Osteoblast (primary cell): Measurements from ENCODE around the gene TALDO1. TPM values are rescaled to one million over a fixed set of nuclear protein-coding genes. Genes with fewer than 3 reads are reported as not detected.

Experiments used
- DNase-seq: peaks from one replicate; pipeline ENCODE4 v3.0.0; 2011; ENCODE audit warnings: low spot score, mixed read lengths; ENCODE audit not compliant: insufficient read length; ENCODE audit errors: missing footprints
- H2AFZ ChIP-seq: 2 replicates; pipeline ENCODE4 v1.6.0; 2011; ENCODE audit warnings: mild to moderate bottlenecking, low read length
- H3K27ac ChIP-seq: 2 replicates; pipeline ENCODE4 v1.5.1; 2011; ENCODE audit warnings: mild to moderate bottlenecking, low read depth, low read length, moderate library complexity
- H3K27me3 ChIP-seq: 2 replicates; pipeline ENCODE4 v1.6.0; 2012; ENCODE audit warnings: mild to moderate bottlenecking, control low read depth, inconsistent platforms, low read length, moderate library complexity; ENCODE audit not compliant: insufficient read depth
- H3K36me3 ChIP-seq: 2 replicates; pipeline ENCODE4 v1.5.1; 2011; ENCODE audit warnings: mild to moderate bottlenecking, low read length, control low read depth, moderate library complexity; ENCODE audit not compliant: insufficient read depth
- H3K4me1 ChIP-seq: 2 replicates; pipeline ENCODE4 v1.5.1; 2011; ENCODE audit warnings: mild to moderate bottlenecking, low read length, control low read depth, moderate library complexity; ENCODE audit not compliant: insufficient read depth
- H3K4me2 ChIP-seq: 2 replicates; pipeline ENCODE4 v1.6.0; 2011; ENCODE audit warnings: mild to moderate bottlenecking, low read length; ENCODE audit not compliant: insufficient read depth
- H3K4me3 ChIP-seq: fragments of 200-600 bp; sonication (generic); 3 replicates; pipeline ENCODE4 v1.5.1; 2012; ENCODE audit warnings: mild to moderate bottlenecking, low read length, inconsistent platforms; ENCODE audit not compliant: insufficient read depth
- H3K79me2 ChIP-seq: 2 replicates; pipeline ENCODE4 v1.6.0; 2012; ENCODE audit warnings: mild to moderate bottlenecking, low read length, control low read depth, inconsistent platforms; ENCODE audit not compliant: insufficient read depth
- H3K9me3 ChIP-seq: 2 replicates; pipeline ENCODE4 v1.5.1; 2011; ENCODE audit warnings: low read depth, low read length, control low read depth
- H4K20me1 ChIP-seq: 2 replicates; pipeline ENCODE4 v1.6.0; 2012; ENCODE audit warnings: mild to moderate bottlenecking, low read length, control low read depth; ENCODE audit not compliant: insufficient read depth
- total RNA-seq: library from RNA; depleted of rRNA; stranded (reverse); fragments of >200 nt; gene quantifications from 2 replicates; pipeline ENCODE4 v1.2.3, GENCODE V29; 2012
- TF ChIP-seq, protein P1 (sequence below): IDR thresholded peaks from 2 replicates; pipeline ENCODE4 v1.5.1; 2011; ENCODE audit warnings: mild to moderate bottlenecking, low read depth, low read length, moderate library complexity; ENCODE audit errors: extremely low read depth

Gene TALDO1
- total RNA-seq, 1 donor = 204 TPM

DNA sequence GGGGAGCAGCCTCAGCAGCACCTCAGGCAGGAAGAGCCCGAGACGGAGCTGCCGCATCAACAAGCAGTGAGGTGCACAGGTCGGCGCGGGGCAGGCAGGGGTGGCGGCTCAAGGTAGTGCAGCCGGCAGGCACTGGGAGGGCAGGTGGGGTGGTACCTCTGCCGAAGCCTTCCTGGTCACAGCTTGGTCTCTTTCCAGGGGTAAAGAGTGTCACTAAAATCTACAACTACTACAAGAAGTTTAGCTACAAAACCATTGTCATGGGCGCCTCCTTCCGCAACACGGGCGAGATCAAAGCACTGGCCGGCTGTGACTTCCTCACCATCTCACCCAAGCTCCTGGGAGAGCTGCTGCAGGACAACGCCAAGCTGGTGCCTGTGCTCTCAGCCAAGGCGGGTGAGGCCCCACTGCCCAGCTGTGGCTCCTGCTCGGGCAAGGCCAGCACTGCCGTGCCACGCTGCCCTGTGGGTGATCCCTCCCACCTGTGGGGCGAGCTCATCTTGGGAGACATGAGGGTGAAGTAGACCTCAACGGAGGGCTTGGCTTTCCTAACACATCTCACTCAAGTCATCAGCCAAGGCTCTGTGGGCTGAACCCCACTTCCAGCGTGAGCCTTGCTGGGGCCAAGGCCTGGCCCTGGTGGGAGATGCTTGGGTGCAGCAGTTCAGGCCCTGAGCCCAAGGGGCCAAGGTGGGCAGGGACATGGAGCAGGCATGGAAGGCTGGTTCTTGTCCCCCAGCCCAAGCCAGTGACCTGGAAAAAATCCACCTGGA is 16.5 kb downstream of the TALDO1 start:
- no peak overlapping the region for H2AFZ ChIP-seq
- no peaks in the 10 kb centered on the region for H3K9me3 ChIP-seq
- DNase-seq = peak; percentile 51
- no peak overlapping the region for H3K4me3 ChIP-seq
- TF ChIP-seq, protein P1, sequence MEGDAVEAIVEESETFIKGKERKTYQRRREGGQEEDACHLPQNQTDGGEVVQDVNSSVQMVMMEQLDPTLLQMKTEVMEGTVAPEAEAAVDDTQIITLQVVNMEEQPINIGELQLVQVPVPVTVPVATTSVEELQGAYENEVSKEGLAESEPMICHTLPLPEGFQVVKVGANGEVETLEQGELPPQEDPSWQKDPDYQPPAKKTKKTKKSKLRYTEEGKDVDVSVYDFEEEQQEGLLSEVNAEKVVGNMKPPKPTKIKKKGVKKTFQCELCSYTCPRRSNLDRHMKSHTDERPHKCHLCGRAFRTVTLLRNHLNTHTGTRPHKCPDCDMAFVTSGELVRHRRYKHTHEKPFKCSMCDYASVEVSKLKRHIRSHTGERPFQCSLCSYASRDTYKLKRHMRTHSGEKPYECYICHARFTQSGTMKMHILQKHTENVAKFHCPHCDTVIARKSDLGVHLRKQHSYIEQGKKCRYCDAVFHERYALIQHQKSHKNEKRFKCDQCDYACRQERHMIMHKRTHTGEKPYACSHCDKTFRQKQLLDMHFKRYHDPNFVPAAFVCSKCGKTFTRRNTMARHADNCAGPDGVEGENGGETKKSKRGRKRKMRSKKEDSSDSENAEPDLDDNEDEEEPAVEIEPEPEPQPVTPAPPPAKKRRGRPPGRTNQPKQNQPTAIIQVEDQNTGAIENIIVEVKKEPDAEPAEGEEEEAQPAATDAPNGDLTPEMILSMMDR = no peak
- H3K36me3 ChIP-seq = peaks cover 71% of the 10 kb centered on the region
- peaks cover 46% of the 10 kb centered on the region for H4K20me1 ChIP-seq
- H3K4me2 ChIP-seq = no peak overlapping the region
- peaks cover 20% of the 10 kb centered on the region for H3K4me1 ChIP-seq
- H3K27ac ChIP-seq = peak overlapping the region; percentile 24
- H3K27me3 ChIP-seq = no peaks in the 10 kb centered on the region
- H3K79me2 ChIP-seq = peaks cover 16% of the 10 kb centered on the region

DNA sequence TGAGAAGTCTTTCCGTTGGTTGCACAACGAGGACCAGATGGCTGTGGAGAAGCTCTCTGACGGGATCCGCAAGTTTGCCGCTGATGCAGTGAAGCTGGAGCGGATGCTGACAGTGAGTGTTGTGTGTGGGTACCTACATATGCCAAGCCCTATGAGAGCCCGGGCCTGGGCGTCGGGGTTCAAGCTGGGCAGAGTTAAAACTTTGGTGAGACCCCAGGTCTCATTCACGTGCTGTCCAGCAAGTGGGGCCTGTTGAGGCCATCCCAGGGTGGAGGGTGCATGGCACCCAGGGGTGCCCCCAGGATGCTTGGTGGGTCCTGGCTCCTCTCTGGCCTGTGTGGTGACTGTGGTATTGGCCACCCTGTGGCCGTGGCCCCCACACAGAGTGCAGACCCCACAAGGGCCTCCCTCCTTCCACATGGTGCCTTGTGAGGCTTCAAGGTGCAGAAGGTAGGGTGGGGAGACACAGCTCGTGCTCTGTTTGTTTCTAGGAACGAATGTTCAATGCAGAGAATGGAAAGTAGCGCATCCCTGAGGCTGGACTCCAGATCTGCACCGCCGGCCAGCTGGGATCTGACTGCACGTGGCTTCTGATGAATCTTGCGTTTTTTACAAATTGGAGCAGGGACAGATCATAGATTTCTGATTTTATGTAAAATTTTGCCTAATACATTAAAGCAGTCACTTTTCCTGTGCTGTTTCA is 17.2 kb downstream of the TALDO1 start:
- H3K79me2 ChIP-seq = peaks cover 14% of the 10 kb centered on the region
- DNase-seq = peak; percentile 53
- no peak overlapping the region for H3K4me3 ChIP-seq
- H3K4me2 ChIP-seq = no peak overlapping the region
- H3K9me3 ChIP-seq = no peaks in the 10 kb centered on the region
- H3K27ac ChIP-seq = no peak overlapping the region
- no peaks in the 10 kb centered on the region for H3K27me3 ChIP-seq
- no peak overlapping the region for H2AFZ ChIP-seq
- TF ChIP-seq, protein P1 = no peak
- H4K20me1 ChIP-seq = peaks cover 46% of the 10 kb centered on the region
- H3K4me1 ChIP-seq = peaks cover 20% of the 10 kb centered on the region
- H3K36me3 ChIP-seq = peaks cover 64% of the 10 kb centered on the region

DNA sequence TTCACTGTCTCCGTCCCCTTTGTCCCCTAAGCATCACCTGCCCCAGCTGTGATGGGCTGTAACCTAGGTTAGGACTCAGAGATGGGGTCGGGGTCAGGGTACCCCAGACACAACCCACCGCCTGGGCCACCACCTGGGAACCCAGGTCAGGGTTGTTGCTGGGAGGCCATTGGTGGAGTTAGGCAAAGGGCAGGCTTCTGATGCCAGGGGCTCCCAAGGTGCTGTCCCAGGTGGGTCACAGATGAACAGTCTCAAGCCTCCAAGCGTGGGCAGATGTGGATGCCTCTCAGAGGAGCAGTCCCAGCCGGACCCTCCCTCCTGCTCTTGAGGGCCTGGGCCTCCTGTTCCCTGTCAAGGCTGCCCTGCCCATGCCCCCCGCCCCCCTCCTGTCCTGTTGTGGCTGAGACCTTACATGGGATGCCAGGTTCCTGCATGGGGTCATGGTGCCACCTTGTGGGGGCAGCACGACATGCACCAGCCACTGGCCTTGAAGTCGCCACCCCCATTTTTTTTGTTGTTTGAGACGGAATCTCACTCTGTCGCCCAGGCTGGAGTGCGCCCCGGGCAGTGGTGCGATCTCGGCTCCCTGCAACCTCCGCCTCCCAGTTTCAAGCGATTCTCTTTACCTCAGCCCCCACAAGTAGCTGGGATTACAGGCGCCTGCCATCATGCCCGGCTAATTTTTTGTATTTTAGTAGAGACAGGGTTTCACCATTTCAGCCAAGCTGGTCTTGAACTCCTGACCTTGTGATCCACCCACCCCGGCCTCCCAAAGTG is 17.9 kb downstream of the TALDO1 start:
- peaks cover 16% of the 10 kb centered on the region for H3K79me2 ChIP-seq
- TF ChIP-seq, protein P1 = peak; percentile 56
- H3K27ac ChIP-seq = no peak overlapping the region
- peaks cover 61% of the 10 kb centered on the region for H3K36me3 ChIP-seq
- no peaks in the 10 kb centered on the region for H3K27me3 ChIP-seq
- no peaks in the 10 kb centered on the region for H3K9me3 ChIP-seq
- peaks cover 49% of the 10 kb centered on the region for H4K20me1 ChIP-seq
- DNase-seq = peak; percentile 86
- H3K4me3 ChIP-seq = no peak overlapping the region
- H2AFZ ChIP-seq = no peak overlapping the region
- peaks cover 20% of the 10 kb centered on the region for H3K4me1 ChIP-seq
- H3K4me2 ChIP-seq = no peak overlapping the region

DNA sequence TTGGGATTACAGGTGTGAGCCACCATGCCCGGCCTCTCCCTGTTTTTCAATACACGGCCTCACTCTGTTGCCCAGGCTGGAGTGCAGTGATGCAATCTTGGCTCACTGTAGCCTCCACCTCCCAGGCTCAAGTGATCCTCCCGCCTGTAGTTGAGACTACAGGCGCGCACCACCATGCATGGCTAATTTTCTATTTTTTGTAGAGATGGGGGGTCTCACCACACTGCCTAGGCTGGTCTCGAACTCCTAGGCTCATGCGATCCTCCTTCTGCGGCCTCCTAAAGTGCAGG is 18.5 kb downstream of the TALDO1 start:
- H3K4me3 ChIP-seq = no peak overlapping the region
- H3K36me3 ChIP-seq = peaks cover 62% of the 10 kb centered on the region
- DNase-seq = no peak
- H3K27me3 ChIP-seq = no peaks in the 10 kb centered on the region
- H3K79me2 ChIP-seq = peaks cover 22% of the 10 kb centered on the region
- no peaks in the 10 kb centered on the region for H3K9me3 ChIP-seq
- no peak overlapping the region for H3K4me2 ChIP-seq
- peaks cover 20% of the 10 kb centered on the region for H3K4me1 ChIP-seq
- H2AFZ ChIP-seq = no peak overlapping the region
- H4K20me1 ChIP-seq = peaks cover 54% of the 10 kb centered on the region
- TF ChIP-seq, protein P1 = no peak
- H3K27ac ChIP-seq = peak overlapping the region; percentile 46
